Measurements from ENCODE around the gene SRPRB. TPM values are rescaled to one million over a fixed set of nuclear protein-coding genes. Genes with fewer than 3 reads are reported as not detected.

SRPRB gene
- polyA plus RNA-seq, 1 of the 3 experiments (the other 2 are of a cell fraction), result 54.3 TPM

GRCh38 chr3:133841196-133841595 lies 35.6 kb downstream of the SRPRB start:
- no peaks in the 10 kb centered on the region for H3K9me2 ChIP-seq
- H2AFZ ChIP-seq (ENCODE audit: low read depth), result no peak overlapping the region
- ChIA-PET CTCF (interaction anchor here (1.2 kb wide), 1 partner anchor 21 kb away, joined by 3 read pairs; no protein-coding TSS in a partner anchor), POLR2A (no interaction called here)
- no peak overlapping the region for H3K4me3 ChIP-seq (ENCODE audit: low read depth in 2 of 2, low read length in 1 of 2)
- no peak for DNase-seq
- H3K4me2 ChIP-seq, result no peak overlapping the region
- H3K79me2 ChIP-seq (ENCODE audit: insufficient read depth), result no peaks in the 10 kb centered on the region
- H3K27me3 ChIP-seq (ENCODE audit: insufficient read depth), result no peaks in the 10 kb centered on the region
- no peaks in the 10 kb centered on the region for H3F3A ChIP-seq (replicated peaks; ENCODE audit: insufficient read depth)
- TF ChIP-seq USF1 (IDR thresholded peaks at IDR 0.05; ENCODE audit: borderline replicate concordance, low read depth), result no peak
- no peak for TF ChIP-seq RCOR1 (IDR thresholded peaks at IDR 0.05; ENCODE audit: low read length)
- TF ChIP-seq ELF1 (IDR thresholded peaks at IDR 0.05), result no peak
- no peak overlapping the region for H3K9ac ChIP-seq
- H4K20me1 ChIP-seq (ENCODE audit: insufficient read depth), result no peaks in the 10 kb centered on the region
- no peaks in the 10 kb centered on the region; a peak in 1 of 4 replicates for H3K4me1 ChIP-seq (ENCODE audit: control insufficient read depth in 1 of 2, insufficient read depth in 2 of 2, low read depth in 1 of 2, low read length in 1 of 2)
- no peak overlapping the region for H3K27ac ChIP-seq (ENCODE audit: low read depth in 2 of 2, low read length in 1 of 2)
- no peaks in the 10 kb centered on the region for H3K9me3 ChIP-seq
- no peaks in the 10 kb centered on the region for H3K36me3 ChIP-seq (replicated peaks in 1 of 2; ENCODE audit: control insufficient read depth in 1 of 2, insufficient read depth in 2 of 2, low read length in 1 of 2)
- no CpG with 5 or more reads among the region's 8 CpGs for WGBS (ENCODE audit: low lambda C conversion rate)

- 55% methylated on average over 3 of the region's 4 CpGs for WGBS (ENCODE audit: low lambda C conversion rate)
- DNase-seq, result no peak
- no peak overlapping the region for H3K4me3 ChIP-seq (ENCODE audit: low read depth in 2 of 2, low read length in 1 of 2)
- H3K27me3 ChIP-seq (ENCODE audit: insufficient read depth), result no peaks in the 10 kb centered on the region
- CTCF ChIA-PET, result interaction anchor here (1.0 to 1.2 kb wide), 2 partner anchors 22 to 68 kb away, joined by 3 to 4 read pairs; no protein-coding TSS in a partner anchor
- H3F3A ChIP-seq (replicated peaks; ENCODE audit: insufficient read depth), result no peaks in the 10 kb centered on the region
- TF ChIP-seq SMC3 (IDR thresholded peaks at IDR 0.05; ENCODE audit: low read depth, low read length), result no peak
- TF ChIP-seq FOXJ3 (CRISPR knock-in tag; IDR thresholded peaks at IDR 0.05), result no peak
- TF ChIP-seq NFIC (IDR thresholded peaks at IDR 0.05; ENCODE audit: borderline replicate concordance), result no peak
- TF ChIP-seq EP300 (IDR thresholded peaks at IDR 0.05; ENCODE audit: borderline replicate concordance in 1 of 2, low read depth in 1 of 2, low read length in 1 of 2), result no peak
- TF ChIP-seq CTCF (IDR thresholded peaks at IDR 0.05), result no peak
- TF ChIP-seq YY1 (IDR thresholded peaks at IDR 0.05; ENCODE audit: low read depth), result no peak
- no peak for TF ChIP-seq RFX5 (IDR thresholded peaks at IDR 0.05; ENCODE audit: low read length)
- no peak for TF ChIP-seq ELF1 (IDR thresholded peaks at IDR 0.05)
- TF ChIP-seq GATA2 (CRISPR knock-in tag; IDR thresholded peaks at IDR 0.05), result no peak
- no peak for TF ChIP-seq ZBTB33 (IDR thresholded peaks at IDR 0.05; ENCODE audit: borderline replicate concordance, low read depth)
- TF ChIP-seq FOSL2 (IDR thresholded peaks at IDR 0.05; ENCODE audit: borderline replicate concordance, low read depth), result no peak
- no peak for TF ChIP-seq SIN3A (IDR thresholded peaks at IDR 0.05; ENCODE audit: borderline replicate concordance, low read depth, low read length)
- TF ChIP-seq FOXM1 (IDR thresholded peaks at IDR 0.05; ENCODE audit: low read depth), result no peak
- no peak for TF ChIP-seq USF1 (IDR thresholded peaks at IDR 0.05; ENCODE audit: borderline replicate concordance, low read depth)
- no peak for TF ChIP-seq TCF12 (IDR thresholded peaks at IDR 0.05)
- TF ChIP-seq NRF1 (IDR thresholded peaks at IDR 0.05; ENCODE audit: low read depth, low read length), result no peak
- no peak for TF ChIP-seq CHD2 (IDR thresholded peaks at IDR 0.05; ENCODE audit: low read length, partially characterized antibody)
- no peak for TF ChIP-seq GABPA (IDR thresholded peaks at IDR 0.05; ENCODE audit: low read depth)
- TF ChIP-seq IRF3 (IDR thresholded peaks at IDR 0.05; ENCODE audit: low read depth, low read length), result no peak
- TF ChIP-seq RXRA (IDR thresholded peaks at IDR 0.05; ENCODE audit: borderline replicate concordance, low read depth), result no peak
- no peak overlapping the region for H2AFZ ChIP-seq (ENCODE audit: low read depth)
- H3K27ac ChIP-seq (ENCODE audit: low read depth in 2 of 2, low read length in 1 of 2), result no peak overlapping the region
- H4K20me1 ChIP-seq (ENCODE audit: insufficient read depth), result no peaks in the 10 kb centered on the region
- no peak overlapping the region for H3K9ac ChIP-seq
- H3K36me3 ChIP-seq (replicated peaks in 1 of 2; ENCODE audit: control insufficient read depth in 1 of 2, insufficient read depth in 2 of 2, low read length in 1 of 2), result no peaks in the 10 kb centered on the region
- POLR2A ChIA-PET, result no interaction called here
- H3K9me2 ChIP-seq, result no peaks in the 10 kb centered on the region
- no peaks in the 10 kb centered on the region; a peak in 1 of 4 replicates for H3K4me1 ChIP-seq (ENCODE audit: control insufficient read depth in 1 of 2, insufficient read depth in 2 of 2, low read depth in 1 of 2, low read length in 1 of 2)
- no peaks in the 10 kb centered on the region for H3K79me2 ChIP-seq (ENCODE audit: insufficient read depth)
- H3K9me3 ChIP-seq, result no peaks in the 10 kb centered on the region
- no peak overlapping the region for H3K4me2 ChIP-seq
Observed at GRCh38 chr3:133842158-133842557, 36.5 kb downstream of the SRPRB start.

Data from SK-N-SH (cell line).